ENCODE measurements around the gene LMBR1L.

The LMBR1L gene

GRCh38 chr12:49054096-49054495, 56.6 kb downstream of the LMBR1L start:
- H3K27me3 ChIP-seq (ENCODE audit: control insufficient read depth, insufficient read depth, low read length, poor library complexity, severe bottlenecking): no peaks in the 10 kb centered on the region
- no peaks in the 10 kb centered on the region for H3K9me3 ChIP-seq (ENCODE audit: control insufficient read depth, low read length)
- 98% methylated on average over 5 of the region's 5 CpGs for WGBS, 2 experiments
- H3K4me3 ChIP-seq (ENCODE audit: insufficient read depth, low read depth, low read length): no peak overlapping the region
- no peak overlapping the region for H3K27ac ChIP-seq (ENCODE audit: insufficient read depth, low read depth, low read length, poor library complexity, severe bottlenecking)
- peaks cover 57% of the 10 kb centered on the region for H3K36me3 ChIP-seq (ENCODE audit: control insufficient read depth, insufficient read depth, low read length)
- peaks cover 28% of the 10 kb centered on the region for H3K4me1 ChIP-seq (ENCODE audit: control insufficient read depth, insufficient read depth, low read length)

- Histone ChIP-seq H3K27me3 (ENCODE audit: control insufficient read depth, insufficient read depth, low read length, poor library complexity, severe bottlenecking) (no peaks in the 10 kb centered on the region), H3K9me3 (ENCODE audit: control insufficient read depth, low read length) (no peaks in the 10 kb centered on the region), H3K4me1 (ENCODE audit: control insufficient read depth, insufficient read depth, low read length) (peaks cover 19% of the 10 kb centered on the region), H3K27ac (ENCODE audit: insufficient read depth, low read depth, low read length, poor library complexity, severe bottlenecking) (no peak overlapping the region), H3K4me3 (ENCODE audit: insufficient read depth, low read depth, low read length) (no peak overlapping the region), H3K36me3 (ENCODE audit: control insufficient read depth, insufficient read depth, low read length) (peaks cover 72% of the 10 kb centered on the region)
- WGBS, 2 experiments: 96% methylated on average over 16 of the region's 16 CpGs
These were observed 58.0 kb downstream of the LMBR1L start for GRCh38 chr12:49052451-49053208.

GRCh38 chr12:49051777-49052438, 58.7 kb downstream of the LMBR1L start:
- H3K9me3 ChIP-seq (ENCODE audit: control insufficient read depth, low read length): no peaks in the 10 kb centered on the region
- peaks cover 75% of the 10 kb centered on the region for H3K36me3 ChIP-seq (ENCODE audit: control insufficient read depth, insufficient read depth, low read length)
- WGBS, 2 experiments: 94 to 96% methylated on average over 20 of the region's 20 CpGs
- H3K4me1 ChIP-seq (ENCODE audit: control insufficient read depth, insufficient read depth, low read length): peaks cover 12% of the 10 kb centered on the region
- no peaks in the 10 kb centered on the region for H3K27me3 ChIP-seq (ENCODE audit: control insufficient read depth, insufficient read depth, low read length, poor library complexity, severe bottlenecking)
- no peak overlapping the region for H3K27ac ChIP-seq (ENCODE audit: insufficient read depth, low read depth, low read length, poor library complexity, severe bottlenecking)
- H3K4me3 ChIP-seq (ENCODE audit: insufficient read depth, low read depth, low read length): no peak overlapping the region

- H3K27me3 ChIP-seq (ENCODE audit: control insufficient read depth, insufficient read depth, low read length, poor library complexity, severe bottlenecking): no peaks in the 10 kb centered on the region
- peaks cover 81% of the 10 kb centered on the region for H3K36me3 ChIP-seq (ENCODE audit: control insufficient read depth, insufficient read depth, low read length)
- WGBS, 2 experiments: 96 to 97% methylated on average over 18 of the region's 18 CpGs
- H3K4me3 ChIP-seq (ENCODE audit: insufficient read depth, low read depth, low read length): no peak overlapping the region
- H3K4me1 ChIP-seq (ENCODE audit: control insufficient read depth, insufficient read depth, low read length): peaks cover 7% of the 10 kb centered on the region
- no peak overlapping the region for H3K27ac ChIP-seq (ENCODE audit: insufficient read depth, low read depth, low read length, poor library complexity, severe bottlenecking)
- H3K9me3 ChIP-seq (ENCODE audit: control insufficient read depth, low read length): no peaks in the 10 kb centered on the region
These were observed 59.3 kb downstream of the LMBR1L start for GRCh38 chr12:49051373-49051764.

- Histone ChIP-seq H3K9me3 (ENCODE audit: control insufficient read depth, low read length) (no peaks in the 10 kb centered on the region), H3K27ac (ENCODE audit: insufficient read depth, low read depth, low read length, poor library complexity, severe bottlenecking) (no peak overlapping the region), H3K27me3 (ENCODE audit: control insufficient read depth, insufficient read depth, low read length, poor library complexity, severe bottlenecking) (no peaks in the 10 kb centered on the region), H3K4me3 (ENCODE audit: insufficient read depth, low read depth, low read length) (no peak overlapping the region), H3K4me1 (ENCODE audit: control insufficient read depth, insufficient read depth, low read length) (peaks cover under 1% of the 10 kb centered on the region), H3K36me3 (ENCODE audit: control insufficient read depth, insufficient read depth, low read length) (peaks cover 87% of the 10 kb centered on the region)
- 95 to 98% methylated on average over 13 of the region's 13 CpGs for WGBS, 2 experiments
These were observed 59.9 kb downstream of the LMBR1L start for GRCh38 chr12:49050507-49051372.

- peaks cover 94% of the 10 kb centered on the region for H3K36me3 ChIP-seq (ENCODE audit: control insufficient read depth, insufficient read depth, low read length)
- WGBS, 2 experiments: 95 to 97% methylated on average over 20 of the region's 20 CpGs
- no peak overlapping the region for H3K27ac ChIP-seq (ENCODE audit: insufficient read depth, low read depth, low read length, poor library complexity, severe bottlenecking)
These were observed 61.0 kb downstream of the LMBR1L start for GRCh38 chr12:49049566-49050224.

GRCh38 chr12:49048953-49049352, 61.7 kb downstream of the LMBR1L start:
- H3K27ac ChIP-seq (ENCODE audit: insufficient read depth, low read depth, low read length, poor library complexity, severe bottlenecking): no peak overlapping the region

More at GRCh38 chr12:49049566-49050224, 61.0 kb downstream of the LMBR1L start:
- Histone ChIP-seq H3K4me1 (ENCODE audit: control insufficient read depth, insufficient read depth, low read length) (no peaks in the 10 kb centered on the region), H3K4me3 (ENCODE audit: insufficient read depth, low read depth, low read length) (no peak overlapping the region), H3K27me3 (ENCODE audit: control insufficient read depth, insufficient read depth, low read length, poor library complexity, severe bottlenecking) (no peaks in the 10 kb centered on the region), H3K9me3 (ENCODE audit: control insufficient read depth, low read length) (no peaks in the 10 kb centered on the region)

More at GRCh38 chr12:49048953-49049352, 61.7 kb downstream of the LMBR1L start:
- peaks cover 90% of the 10 kb centered on the region for H3K36me3 ChIP-seq (ENCODE audit: control insufficient read depth, insufficient read depth, low read length)
- no peaks in the 10 kb centered on the region for H3K4me1 ChIP-seq (ENCODE audit: control insufficient read depth, insufficient read depth, low read length)
- no peaks in the 10 kb centered on the region for H3K27me3 ChIP-seq (ENCODE audit: control insufficient read depth, insufficient read depth, low read length, poor library complexity, severe bottlenecking)
- H3K9me3 ChIP-seq (ENCODE audit: control insufficient read depth, low read length): no peaks in the 10 kb centered on the region
- H3K4me3 ChIP-seq (ENCODE audit: insufficient read depth, low read depth, low read length): no peak overlapping the region
- WGBS, 2 experiments: 95 to 96% methylated on average over 10 of the region's 10 CpGs

Data from ectodermal cell (in vitro differentiated cells).